Naive thymus-derived CD4-positive, alpha-beta T cell (primary cell): ENCODE measurements around the gene CERS6. TPM values are rescaled to one million over a fixed set of nuclear protein-coding genes. Genes with fewer than 3 reads are reported as not detected.
A peak's percentile ranks its signal among the peaks of the same experiment; 100 is the strongest.

ENCODE experiments used
- ATAC-seq: fragments of 150-1000 bp; cut with Tn5 transposase; 2 replicates; pipeline ENCODE4 v1.10.0; 2021; ENCODE audit warnings: mild to moderate bottlenecking, moderate library complexity
- CTCF ChIA-PET: fragments of 350-600 bp; sonication (Branson Sonifier 250); formaldehyde crosslinking; loops from one replicate; lab custom pipeline; 2021; ENCODE audit warnings: antibody characterized with exemption; lab: Charles Lee
- POLR2A ChIA-PET: fragments of 350-600 bp; sonication (Branson Sonifier 250); formaldehyde crosslinking; loops from one replicate; lab custom pipeline; 2021; ENCODE audit warnings: antibody characterized with exemption, inconsistent platforms; lab: Charles Lee
- DNase-seq, 9 donors: peaks; one replicate each; pipeline versions ENCODE4 v3.0.0 to v3.0.0-alpha.2; 2020 to 2022; ENCODE audit warnings: mixed read lengths in 1 of 9
- H3K27ac ChIP-seq: one replicate; pipeline ENCODE4 v1.7.0; 2013; ENCODE audit warnings: mild to moderate bottlenecking, low read depth, low read length, moderate library complexity
- H3K27me3 ChIP-seq, 2 donors: one replicate each; pipeline ENCODE4 v1.7.0; 2013; ENCODE audit warnings: low read length in 2 of 2, mild to moderate bottlenecking in 2 of 2, moderate library complexity in 2 of 2; ENCODE audit not compliant: control insufficient read depth in 2 of 2, insufficient read depth in 2 of 2
- H3K36me3 ChIP-seq, 3 experiments: 1 replicate in 2 of 3; 2 replicates in 1 of 3; pipeline ENCODE4 v1.7.0; 2013; ENCODE audit warnings: low read length in 3 of 3, mild to moderate bottlenecking in 3 of 3, moderate library complexity in 1 of 3; ENCODE audit not compliant: insufficient read depth in 3 of 3, control insufficient read depth in 2 of 3
- H3K4me1 ChIP-seq, 2 donors: one replicate each; pipeline ENCODE4 v1.7.0; 2013; ENCODE audit warnings: low read length in 2 of 2, mild to moderate bottlenecking in 2 of 2, moderate library complexity in 1 of 2; ENCODE audit not compliant: control insufficient read depth in 2 of 2, insufficient read depth in 2 of 2
- H3K4me3 ChIP-seq: 2 replicates; pipeline ENCODE4 v1.7.0; 2013; ENCODE audit warnings: mild to moderate bottlenecking, low read length
- H3K9me3 ChIP-seq, 3 experiments: 1 replicate in 2 of 3; 2 replicates in 1 of 3; pipeline ENCODE4 v1.7.0; 2013; ENCODE audit warnings: low read length in 3 of 3; ENCODE audit not compliant: control insufficient read depth in 2 of 3
- H3K27ac Mint-ChIP-seq, 9 donors: one replicate each; pipeline ENCODE4 v1.8.0; 2020 to 2022; ENCODE audit warnings: mixed read lengths in 9 of 9, mild to moderate bottlenecking in 8 of 9, moderate library complexity in 5 of 9, inconsistent platforms in 2 of 9
- H3K27me3 Mint-ChIP-seq, 5 donors: one replicate each; pipeline ENCODE4 v1.8.0; 2021 to 2022; ENCODE audit warnings: mixed read lengths in 5 of 5, mild to moderate bottlenecking in 1 of 5
- H3K36me3 Mint-ChIP-seq, 5 donors: one replicate each; pipeline ENCODE4 v1.8.0; 2020 to 2022; ENCODE audit warnings: mixed read lengths in 5 of 5, mild to moderate bottlenecking in 3 of 5, inconsistent platforms in 1 of 5
- H3K4me1 Mint-ChIP-seq, 7 donors: one replicate each; pipeline ENCODE4 v1.8.0; 2020 to 2022; ENCODE audit warnings: mixed read lengths in 7 of 7, mild to moderate bottlenecking in 3 of 7, inconsistent platforms in 1 of 7
- H3K4me3 Mint-ChIP-seq, 10 donors: one replicate each; pipeline ENCODE4 v1.8.0; 2020 to 2022; ENCODE audit warnings: mild to moderate bottlenecking in 10 of 10, mixed read lengths in 10 of 10, moderate library complexity in 6 of 10, inconsistent platforms in 2 of 10
- H3K9me3 Mint-ChIP-seq, 11 donors: one replicate each; pipeline ENCODE4 v1.8.0; 2020 to 2022; ENCODE audit warnings: mixed read lengths in 11 of 11, mild to moderate bottlenecking in 4 of 11, inconsistent platforms in 1 of 11, moderate library complexity in 1 of 11
- intact Hi-C, 2 donors: fragments of 100-400 bp; cut with micrococcal nuclease; formaldehyde crosslinking; loops; one replicate each; pipeline ENCODE4 v1.15.1; 2023
- polyA plus RNA-seq, 2 donors: library from polyadenylated mRNA; unstranded; fragments of 300-500 nt; fragmentation: Illumina TruSeq; gene quantifications; one replicate each; pipeline ENCODE4 v1.2.3, GENCODE V29; 2021
- total RNA-seq, 6 experiments: library from RNA in 5 of 6; stranded (reverse) in 5 of 6; gene quantifications; 1 replicate in 5 of 6; 2 replicates in 1 of 6; pipeline ENCODE4 v1.2.3 and lab custom pipeline; 2021 to 2026

The CERS6 gene
- total and polyA plus RNA-seq, 7 experiments from 2014 or later = 9.1 to 28.4 (median 19.7) TPM

DNA sequence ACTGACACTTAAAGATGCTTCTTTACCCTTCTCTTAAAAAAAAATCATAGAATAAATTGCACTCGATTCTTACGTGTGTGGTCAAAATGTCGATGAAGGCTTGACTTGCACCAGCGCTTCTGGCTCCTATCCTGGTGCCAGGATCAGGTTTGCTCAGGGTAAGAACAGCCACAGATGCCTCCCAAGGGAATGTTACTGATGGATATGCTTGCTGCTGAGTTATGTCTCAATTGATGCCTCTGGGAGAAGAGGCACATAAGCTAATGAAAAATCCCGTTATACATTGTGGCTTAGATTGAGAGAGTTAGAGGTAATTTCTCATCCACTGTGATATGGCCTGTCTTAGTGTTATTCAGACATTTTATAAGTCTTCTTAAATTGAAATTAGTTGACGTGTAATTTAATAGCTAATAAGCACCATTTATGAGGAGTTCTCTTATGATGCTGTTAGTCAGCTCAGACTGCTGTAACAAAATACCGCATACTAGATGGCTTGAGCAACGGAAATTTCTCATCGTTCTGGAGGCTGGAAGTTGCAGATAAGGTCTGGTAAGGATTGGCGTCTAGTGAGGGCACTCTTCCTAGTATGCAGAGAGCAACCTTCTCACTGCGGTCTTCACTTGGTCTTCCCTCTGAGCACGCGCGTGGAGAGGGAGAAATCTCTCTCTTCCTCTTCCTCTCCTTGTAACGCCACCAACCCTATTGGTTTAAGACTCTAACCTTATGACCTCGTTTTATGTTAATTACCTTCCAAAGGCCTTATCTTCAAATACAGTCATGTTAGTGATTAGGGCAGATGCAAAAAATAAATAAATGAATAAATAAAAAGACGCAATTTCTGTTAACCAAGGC is 229.8 kb downstream of the CERS6 start:
- Mint-ChIP-seq H3K27me3 (no peaks in the 10 kb centered on the region), H3K27ac (no peak overlapping the region)

DNA sequence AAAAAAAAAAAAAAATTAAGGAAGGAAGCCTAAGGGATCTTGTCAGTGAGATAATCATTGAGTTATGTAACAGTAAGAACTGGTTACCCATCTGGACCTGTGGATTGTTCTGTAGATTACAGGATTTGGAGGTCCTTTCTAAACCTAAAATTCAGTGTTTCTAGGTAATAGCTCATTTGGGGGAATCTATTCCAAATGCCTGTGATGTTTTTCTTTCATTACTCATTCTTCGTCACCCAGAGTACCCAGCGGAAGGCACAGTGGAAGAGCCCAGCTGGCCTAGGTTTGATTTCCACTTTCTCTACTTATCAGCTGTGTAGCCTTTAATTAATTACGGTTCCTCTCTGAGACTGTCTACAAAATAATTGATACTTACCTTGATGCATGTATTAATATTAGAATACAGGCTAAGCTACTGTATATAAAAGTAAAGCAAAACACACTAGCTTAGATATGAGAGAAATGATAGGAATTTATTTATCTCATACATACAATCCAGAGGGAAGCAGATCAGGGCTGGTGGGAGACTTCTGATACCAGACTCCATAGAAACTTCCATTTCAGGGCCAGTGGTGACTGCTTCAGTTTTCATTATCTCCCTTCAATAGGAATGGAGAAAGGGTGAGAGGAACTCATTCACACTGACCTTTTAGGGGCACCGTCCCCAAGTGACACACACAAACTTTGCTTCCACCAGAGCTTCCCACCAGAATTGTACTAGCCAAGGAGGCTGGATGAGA is 230.6 kb downstream of the CERS6 start:
- Mint-ChIP-seq H3K4me1 (peaks cover 2 to 28% (median 9%) of the 10 kb centered on the region in 7 donors), H3K9me3 (no peaks in the 10 kb centered on the region), H3K36me3 (peaks cover 5 to 16% (median 8%) of the 10 kb centered on the region in 5 donors), H3K27ac (no peak overlapping the region), H3K27me3 (no peaks in the 10 kb centered on the region), H3K4me3 (no peak overlapping the region)
- intact Hi-C loops = loop anchor here (1.0 to 5.0 kb wide), 6 partner anchors 73 to 550 kb away; partner anchors contain the start of gene CERS6 (in 1 of the 2)
- no peaks in the 10 kb centered on the region for H3K27me3 ChIP-seq
- no peaks in the 10 kb centered on the region for H3K4me1 ChIP-seq
- DNase-seq = no peak
- no peak overlapping the region for H3K4me3 ChIP-seq
- POLR2A ChIA-PET = interaction anchor here (0.8 to 1.0 kb wide), 2 partner anchors 18 to 252 kb away, joined by 3 read pairs; no protein-coding TSS in a partner anchor
- no peaks in the 10 kb centered on the region for H3K9me3 ChIP-seq
- H3K27ac ChIP-seq = no peak overlapping the region
- CTCF ChIA-PET = interaction anchor here (1.0 to 2.8 kb wide), 13 partner anchors 11 to 343 kb away, joined by 3 to 34 read pairs (median 5); no protein-coding TSS in a partner anchor
- ATAC-seq = no peak
- peaks cover 0 to 8% (median 0%) of the 10 kb centered on the region in 3 experiments for H3K36me3 ChIP-seq

More for the DNA sequence above, 229.8 kb downstream of the CERS6 start:
- H3K4me1 ChIP-seq = no peaks in the 10 kb centered on the region
- Mint-ChIP-seq H3K4me3 (no peak overlapping the region), H3K36me3 (peaks cover 0 to 9% (median 3%) of the 10 kb centered on the region in 5 donors), H3K9me3 (no peaks in the 10 kb centered on the region), H3K4me1 (peaks cover 0 to 32% (median 9%) of the 10 kb centered on the region in 7 donors)
- DNase-seq (no peak), ATAC-seq (peak; percentile 73)
- H3K36me3 ChIP-seq = peaks cover 0 to under 1% (median 0%) of the 10 kb centered on the region in 3 experiments
- ChIA-PET POLR2A (no interaction called here), CTCF (interaction anchor here (1.0 to 2.8 kb wide), 8 partner anchors 11 to 342 kb away, joined by 4 to 34 read pairs (median 6); no protein-coding TSS in a partner anchor)
- H3K27ac ChIP-seq = no peak overlapping the region
- no peaks in the 10 kb centered on the region for H3K27me3 ChIP-seq
- H3K4me3 ChIP-seq = no peak overlapping the region
- H3K9me3 ChIP-seq = no peaks in the 10 kb centered on the region
- intact Hi-C loops = loop anchor here in 1 of 2 donors (5.0 kb wide), 3 partner anchors 229 to 244 kb away; partner anchors contain the start of gene CERS6

DNA sequence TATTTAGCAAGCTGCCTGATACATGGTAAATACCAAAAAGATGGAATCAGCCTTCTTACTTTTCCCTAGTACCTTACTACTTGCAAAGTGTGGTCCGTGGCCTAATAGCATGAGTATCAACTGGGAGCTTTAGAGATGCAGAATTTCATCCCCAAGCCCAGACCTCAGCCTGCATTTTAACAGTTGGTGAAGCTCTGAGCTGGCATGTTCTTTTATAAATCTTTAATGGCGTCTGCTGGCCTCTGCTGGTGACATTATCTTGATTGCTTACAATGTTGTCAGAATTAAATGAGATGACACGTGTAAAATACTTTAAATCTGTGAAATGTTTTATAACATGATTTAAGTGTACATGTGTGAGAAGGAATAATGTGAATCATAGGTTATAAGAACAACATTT is 231.2 kb downstream of the CERS6 start:
- H3K4me1 ChIP-seq = no peaks in the 10 kb centered on the region

DNA sequence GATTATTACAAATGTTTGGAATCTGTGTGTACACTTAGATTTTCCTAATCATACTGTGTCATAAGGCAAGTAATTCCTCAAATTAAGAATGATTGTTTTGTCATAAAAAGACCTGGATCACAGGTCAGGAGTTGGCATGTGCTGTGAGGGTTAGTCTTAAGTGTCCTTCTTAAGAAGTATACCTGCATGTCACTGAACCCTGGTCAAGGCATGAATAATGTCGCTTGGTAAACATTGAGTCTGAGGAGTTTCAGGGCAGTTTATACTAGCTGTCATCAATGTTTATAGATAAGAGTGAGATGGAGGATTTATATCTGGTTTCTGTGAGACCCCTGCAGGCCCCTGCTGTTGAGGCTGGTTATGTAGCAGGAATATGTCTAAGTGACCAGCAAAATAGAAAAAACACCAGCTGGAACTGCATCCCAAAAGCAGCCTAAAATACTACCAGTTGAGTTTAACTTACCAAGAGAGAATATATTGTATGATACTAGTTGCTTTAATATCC is 234.4 kb downstream of the CERS6 start:
- Histone ChIP-seq H3K4me3 (no peak overlapping the region), H3K9me3 (no peaks in the 10 kb centered on the region), H3K4me1 (no peaks in the 10 kb centered on the region), H3K27me3 (no peaks in the 10 kb centered on the region), H3K36me3 (peaks cover 0 to 32% (median 0%) of the 10 kb centered on the region in 3 experiments), H3K27ac (no peak overlapping the region)
- Mint-ChIP-seq H3K27ac (no peak overlapping the region), H3K9me3 (no peaks in the 10 kb centered on the region), H3K4me3 (no peak overlapping the region), H3K27me3 (no peaks in the 10 kb centered on the region), H3K4me1 (peaks cover 3 to 20% (median 10%) of the 10 kb centered on the region in 7 donors), H3K36me3 (peaks cover 9 to 37% (median 18%) of the 10 kb centered on the region in 5 donors)
- intact Hi-C loops = no loop called here
- no peak for ATAC-seq
- POLR2A ChIA-PET = no interaction called here
- CTCF ChIA-PET = interaction anchor here (0.8 to 1.2 kb wide), 3 partner anchors 289 to 357 kb away, joined by 3 read pairs; no protein-coding TSS in a partner anchor
- no peak for DNase-seq

More for the DNA sequence above, 231.2 kb downstream of the CERS6 start:
- Histone ChIP-seq H3K4me3 (no peak overlapping the region), H3K36me3 (peaks cover 0 to 13% (median 0%) of the 10 kb centered on the region in 3 experiments), H3K27me3 (no peaks in the 10 kb centered on the region), H3K9me3 (no peaks in the 10 kb centered on the region), H3K27ac (no peak overlapping the region)
- H3K27me3 Mint-ChIP-seq = no peaks in the 10 kb centered on the region
- H3K4me1 Mint-ChIP-seq = peaks cover 3 to 28% (median 9%) of the 10 kb centered on the region in 7 donors
- ATAC-seq = no peak
- no peak overlapping the region for H3K4me3 Mint-ChIP-seq
- POLR2A ChIA-PET = interaction anchor here (0.8 to 1.0 kb wide), 2 partner anchors 18 to 253 kb away, joined by 3 read pairs; no protein-coding TSS in a partner anchor
- no peak overlapping the region for H3K27ac Mint-ChIP-seq
- intact Hi-C loops = loop anchor here (1.0 to 5.0 kb wide), 6 partner anchors 72 to 551 kb away; partner anchors contain the start of gene CERS6 (in 1 of the 2)
- peak in 7 of 9 donors; percentile 12 to 50 (median 31) for DNase-seq
- CTCF ChIA-PET = interaction anchor here (0.6 to 2.8 kb wide), 13 partner anchors 10 to 380 kb away, joined by 3 to 34 read pairs (median 4); no protein-coding TSS in a partner anchor
- no peaks in the 10 kb centered on the region for H3K9me3 Mint-ChIP-seq
- peaks cover 6 to 21% (median 14%) of the 10 kb centered on the region in 5 donors for H3K36me3 Mint-ChIP-seq

DNA sequence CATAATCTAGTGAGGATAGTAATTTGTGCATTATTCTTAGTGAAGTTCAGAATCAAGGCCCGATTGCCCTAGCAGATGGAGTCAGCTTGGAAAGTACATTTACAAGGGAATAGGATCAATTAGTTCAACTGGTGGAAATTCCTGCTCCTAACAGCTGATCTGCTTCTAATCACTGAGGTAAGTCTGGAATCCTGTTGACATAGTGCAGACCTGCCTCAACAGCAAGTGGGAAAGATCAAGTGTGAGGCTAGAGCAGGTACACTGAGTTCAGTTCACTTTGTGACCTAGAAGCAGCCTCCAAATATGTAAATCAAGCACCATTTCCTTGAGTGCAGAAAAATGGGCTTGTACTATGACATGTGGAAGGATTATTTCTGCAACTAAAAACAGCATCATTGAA is 235.1 kb downstream of the CERS6 start:
- Mint-ChIP-seq H3K9me3 (no peaks in the 10 kb centered on the region), H3K4me3 (no peak overlapping the region), H3K4me1 (peaks cover 3 to 15% (median 7%) of the 10 kb centered on the region in 7 donors), H3K27me3 (no peaks in the 10 kb centered on the region), H3K36me3 (peaks cover 9 to 45% (median 26%) of the 10 kb centered on the region in 5 donors), H3K27ac (no peak overlapping the region)
- Histone ChIP-seq H3K4me1 (no peaks in the 10 kb centered on the region), H3K4me3 (no peak overlapping the region), H3K9me3 (no peaks in the 10 kb centered on the region), H3K27me3 (no peaks in the 10 kb centered on the region), H3K27ac (no peak overlapping the region), H3K36me3 (peaks cover 0 to 40% (median 2%) of the 10 kb centered on the region in 3 experiments)
- ChIA-PET CTCF (interaction anchor here (1.0 to 1.2 kb wide), 2 partner anchors 290 to 358 kb away, joined by 3 read pairs; no protein-coding TSS in a partner anchor), POLR2A (no interaction called here)
- intact Hi-C loops = no loop called here
- ATAC-seq (no peak), DNase-seq (no peak)
